Measurements from ENCODE around the gene CCNB1IP1.

GRCh38 chr14:20343092-20343861, 10.2 kb upstream of the CCNB1IP1 start, which contains the start of gene PARP2:
- TF ChIP-seq POLR2A (IDR thresholded peaks at IDR 0.05) (no peak), CTCF (IDR thresholded peaks at IDR 0.05) (peak in 1 of 3 donors; percentile 48)

Data from lower leg skin (tissue), 3 donors.